GM21390 (cell line): ENCODE measurements around the gene LAMA1.

Source experiments
- ATAC-seq: cut with Tn5 transposase; IDR thresholded peaks from one replicate; pipeline ENCODE4 v1.9.1; 2021; ENCODE audit not compliant: unreplicated experiment

Gene LAMA1

GRCh38 chr18:7116001-7116730 lies 1.4 kb downstream of the LAMA1 start:
- no peak for ATAC-seq

GRCh38 chr18:7112936-7113335 lies 4.7 kb downstream of the LAMA1 start:
- ATAC-seq, result no peak

- no peak for ATAC-seq
These were observed 6.5 kb downstream of the LAMA1 start for GRCh38 chr18:7111134-7111533.

- ATAC-seq, result no peak
These were observed 11.7 kb downstream of the LAMA1 start for GRCh38 chr18:7105943-7106342.

- no peak for ATAC-seq
These were observed 12.3 kb downstream of the LAMA1 start for GRCh38 chr18:7105268-7105667.

- no peak for ATAC-seq
These were observed 12.9 kb downstream of the LAMA1 start for GRCh38 chr18:7104649-7105048.

- no peak for ATAC-seq
These were observed 15.5 kb downstream of the LAMA1 start for GRCh38 chr18:7102131-7102530.

GRCh38 chr18:7096838-7097237 lies 20.8 kb downstream of the LAMA1 start:
- no peak for ATAC-seq

GRCh38 chr18:7094427-7094826 lies 23.2 kb downstream of the LAMA1 start:
- no peak for ATAC-seq

- ATAC-seq, result no peak
These were observed 26.8 kb downstream of the LAMA1 start for GRCh38 chr18:7090771-7091170.

GRCh38 chr18:7089369-7089768 lies 28.2 kb downstream of the LAMA1 start:
- no peak for ATAC-seq

- ATAC-seq, result no peak
These were observed 33.2 kb downstream of the LAMA1 start for GRCh38 chr18:7084080-7085065.

- no peak for ATAC-seq
These were observed 34.9 kb downstream of the LAMA1 start for GRCh38 chr18:7082671-7083070.

- ATAC-seq, result no peak
These were observed 38.4 kb downstream of the LAMA1 start for GRCh38 chr18:7079231-7079630.

GRCh38 chr18:7072593-7072992 lies 45.0 kb downstream of the LAMA1 start:
- no peak for ATAC-seq

GRCh38 chr18:7071600-7071999 lies 46.0 kb downstream of the LAMA1 start:
- no peak for ATAC-seq

- ATAC-seq, result no peak
These were observed 47.1 kb downstream of the LAMA1 start for GRCh38 chr18:7070466-7070865.

- no peak for ATAC-seq
These were observed 48.6 kb downstream of the LAMA1 start for GRCh38 chr18:7068871-7069590.

- no peak for ATAC-seq
These were observed 50.5 kb downstream of the LAMA1 start for GRCh38 chr18:7066965-7067555.

GRCh38 chr18:7065736-7066135 lies 51.9 kb downstream of the LAMA1 start:
- ATAC-seq, result no peak

- ATAC-seq, result no peak
These were observed 53.3 kb downstream of the LAMA1 start for GRCh38 chr18:7064346-7064745.
